CD4-positive, alpha-beta T cell treated with Interleukin-6 at 100 ng/mL for 8 hours (primary cell): Measurements from ENCODE around the gene SIM2.

Experiments used
- DNase-seq: peaks from one replicate; pipeline ENCODE4 v3.0.0-alpha.2; 2020; ENCODE audit warnings: mixed read lengths, low spot score

SIM2 gene

DNA sequence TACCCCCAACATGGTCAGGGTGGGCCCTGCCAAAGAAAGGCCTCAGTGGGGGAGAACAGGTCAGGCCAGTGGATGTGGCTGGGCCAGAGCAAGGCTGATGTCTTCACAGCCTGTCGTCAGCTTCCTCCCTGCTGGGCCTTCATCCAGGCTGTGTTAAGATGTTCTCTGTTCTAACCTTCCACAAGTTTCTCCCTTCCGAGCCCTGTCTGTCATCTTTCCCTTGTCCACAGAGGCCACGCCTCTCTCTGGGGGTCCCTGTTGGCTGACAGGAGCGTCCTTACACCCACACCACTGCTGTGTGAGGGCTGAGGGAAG, 36.2 kb downstream of the SIM2 start:
- DNase-seq = no peak

GRCh38 chr21:36735724-36736320, 36.9 kb downstream of the SIM2 start:
- no peak for DNase-seq

DNA sequence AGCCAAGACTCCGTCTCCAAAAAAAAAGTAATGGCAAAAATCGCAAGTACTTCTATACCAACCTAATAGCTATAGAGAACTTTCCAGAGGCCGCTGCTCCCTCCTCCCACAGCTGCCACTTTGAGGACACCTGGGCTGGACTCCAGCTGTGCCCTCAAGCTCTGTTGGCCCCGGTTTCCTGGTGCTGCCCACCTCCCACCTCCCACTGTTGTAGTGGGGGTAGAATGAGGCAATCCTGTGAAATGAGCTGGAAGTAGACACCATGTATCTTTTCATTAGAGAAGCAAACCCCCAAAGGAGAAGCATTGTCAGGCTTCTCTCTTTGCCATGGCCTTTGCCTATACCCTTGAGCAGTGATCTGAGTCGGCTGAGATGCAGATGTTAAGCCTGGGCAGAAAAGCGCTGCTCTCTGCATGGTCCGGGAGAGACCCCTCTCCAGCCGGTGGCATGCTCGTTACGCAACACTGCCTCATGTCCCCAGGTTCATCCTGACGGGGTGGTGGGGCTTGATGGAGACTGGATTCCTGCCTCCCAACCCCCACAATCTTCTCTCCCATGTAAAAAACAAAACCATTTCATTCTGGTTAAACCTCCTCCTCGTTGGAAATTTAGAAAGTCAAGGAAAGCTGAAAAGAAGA, 39.7 kb downstream of the SIM2 start:
- no peak for DNase-seq

- DNase-seq = no peak
Measured at GRCh38 chr21:36741506-36741905, 42.6 kb downstream of the SIM2 start.

- DNase-seq = no peak
Measured at GRCh38 chr21:36743008-36743407, 44.1 kb downstream of the SIM2 start.

DNA sequence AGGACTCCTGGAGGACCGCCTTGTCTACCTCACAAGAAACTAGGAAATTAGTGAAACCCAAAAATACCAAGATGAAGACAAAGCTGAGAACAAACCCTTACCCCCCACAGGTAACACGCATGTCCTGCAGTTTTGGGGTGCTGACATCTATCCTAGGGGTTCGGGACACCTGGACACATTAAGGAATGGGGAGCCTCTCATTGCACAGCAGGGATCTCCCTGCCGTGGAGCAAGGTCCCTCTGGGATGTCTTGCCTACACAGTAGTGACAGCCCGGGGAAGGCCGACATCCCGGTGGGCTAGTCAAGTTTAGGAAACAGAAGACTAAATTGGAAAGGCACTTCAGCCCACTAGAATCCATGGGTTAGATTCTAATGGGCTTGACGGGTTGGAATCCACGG, 44.5 kb downstream of the SIM2 start:
- DNase-seq = no peak

GRCh38 chr21:36744190-36744559, 45.3 kb downstream of the SIM2 start:
- DNase-seq = no peak

DNA sequence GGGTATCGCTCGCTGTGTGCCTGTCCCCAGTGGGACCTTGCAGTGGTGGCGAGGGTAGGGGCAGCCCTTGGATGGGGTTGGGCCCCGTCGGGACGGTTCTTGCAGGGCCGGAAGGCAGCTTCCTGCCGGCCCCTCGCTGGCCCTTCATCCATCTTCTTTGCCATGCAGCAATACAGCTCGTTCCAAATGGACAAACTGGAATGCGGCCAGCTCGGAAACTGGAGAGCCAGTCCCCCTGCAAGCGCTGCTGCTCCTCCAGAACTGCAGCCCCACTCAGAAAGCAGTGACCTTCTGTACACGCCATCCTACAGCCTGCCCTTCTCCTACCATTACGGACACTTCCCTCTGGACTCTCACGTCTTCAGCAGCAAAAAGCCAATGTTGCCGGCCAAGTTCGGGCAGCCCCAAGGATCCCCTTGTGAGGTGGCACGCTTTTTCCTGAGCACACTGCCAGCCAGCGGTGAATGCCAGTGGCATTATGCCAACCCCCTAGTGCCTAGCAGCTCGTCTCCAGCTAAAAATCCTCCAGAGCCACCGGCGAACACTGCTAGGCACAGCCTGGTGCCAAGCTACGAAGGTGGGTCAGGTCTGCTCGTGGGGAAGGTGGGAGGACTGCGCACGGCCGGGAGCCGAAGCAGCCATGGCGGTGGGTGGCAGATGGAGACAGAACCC, 45.8 kb downstream of the SIM2 start:
- DNase-seq = no peak

DNA sequence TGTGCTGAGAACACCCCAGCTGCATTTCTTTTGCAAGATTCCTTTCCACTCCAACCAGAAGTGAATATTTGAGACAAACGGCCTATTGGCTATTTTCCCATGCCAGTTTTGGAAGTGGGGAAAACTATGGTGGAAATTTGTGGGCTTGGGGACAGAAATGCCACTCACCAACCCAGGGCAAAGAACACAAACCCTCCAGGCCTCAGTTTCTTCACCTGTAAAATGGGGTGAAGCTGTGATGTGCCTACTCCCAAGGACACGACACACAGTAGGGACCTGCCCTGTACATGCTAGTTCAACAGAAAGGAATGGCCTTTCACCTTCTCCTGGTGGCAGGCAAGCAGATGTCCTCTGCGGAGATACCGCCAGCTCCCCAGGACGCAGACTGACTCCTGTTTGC, 46.5 kb downstream of the SIM2 start:
- no peak for DNase-seq

DNA sequence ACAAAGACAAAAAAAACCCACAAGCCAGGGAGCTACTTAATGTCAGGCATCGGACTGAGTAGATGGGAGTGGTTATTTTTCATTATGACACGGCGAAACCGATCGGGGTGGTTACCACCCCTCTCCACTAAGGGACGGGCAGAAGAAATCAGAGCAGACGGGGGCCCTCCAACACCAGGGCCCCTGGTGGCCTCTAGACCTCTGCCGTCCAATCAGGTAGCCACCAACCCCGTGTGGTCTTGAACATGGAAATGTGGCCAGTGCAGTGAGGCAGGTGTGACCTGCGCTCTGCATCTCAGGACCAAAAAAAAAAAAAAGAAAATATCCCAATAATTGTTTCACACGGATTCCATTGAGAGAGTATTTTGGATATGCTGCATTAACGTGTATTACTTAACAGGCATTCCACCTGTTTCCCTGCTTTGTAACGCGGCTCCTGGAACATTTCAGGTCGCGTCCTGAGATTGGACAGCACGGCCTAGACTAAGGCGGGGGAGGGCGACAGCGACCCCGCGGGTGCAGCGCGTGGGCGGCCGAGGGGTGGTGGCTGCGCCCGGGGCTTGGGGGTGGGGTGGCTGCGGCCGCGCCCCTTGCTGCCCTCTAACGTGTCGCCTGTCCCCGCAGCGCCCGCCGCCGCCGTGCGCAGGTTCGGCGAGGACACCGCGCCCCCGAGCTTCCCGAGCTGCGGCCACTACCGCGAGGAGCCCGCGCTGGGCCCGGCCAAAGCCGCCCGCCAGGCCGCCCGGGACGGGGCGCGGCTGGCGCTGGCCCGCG, 48.3 kb downstream of the SIM2 start:
- DNase-seq = no peak

GRCh38 chr21:36747815-36748383, 49.0 kb downstream of the SIM2 start:
- no peak for DNase-seq

DNA sequence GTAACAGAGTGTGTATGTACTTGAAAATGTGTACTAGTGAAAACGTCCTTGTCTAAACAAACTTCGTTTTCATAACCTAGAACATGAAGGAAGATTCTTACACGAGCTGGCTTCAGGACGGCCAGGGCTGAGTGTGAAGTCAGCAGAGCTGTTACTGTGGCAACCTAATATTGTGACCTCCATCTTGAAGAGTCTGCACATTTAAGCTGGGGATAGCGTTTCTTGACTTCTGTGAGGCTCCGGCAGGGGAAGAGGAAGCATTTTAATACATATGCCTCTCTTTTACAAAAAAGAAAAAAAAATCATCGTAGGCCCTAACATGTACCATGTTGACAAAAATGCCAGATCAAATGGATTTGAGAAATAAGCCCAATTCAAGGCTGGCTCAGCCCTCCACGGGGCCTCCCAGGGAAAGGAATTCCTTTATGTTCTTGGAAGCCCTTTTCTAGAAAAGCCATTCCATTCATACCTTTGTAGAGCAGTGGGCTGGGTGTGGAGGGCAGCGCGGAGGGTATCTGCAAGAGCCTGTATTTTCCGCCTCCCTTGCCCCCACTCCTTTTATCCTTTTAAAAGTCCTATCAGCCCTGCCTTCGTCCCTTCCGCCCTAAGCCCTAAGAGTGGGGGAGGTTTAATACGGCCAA, 51.1 kb downstream of the SIM2 start:
- DNase-seq = no peak

- no peak for DNase-seq
Measured at GRCh38 chr21:36750576-36750959, 51.7 kb downstream of the SIM2 start.

GRCh38 chr21:36751383-36751782, 52.5 kb downstream of the SIM2 start:
- no peak for DNase-seq

DNA sequence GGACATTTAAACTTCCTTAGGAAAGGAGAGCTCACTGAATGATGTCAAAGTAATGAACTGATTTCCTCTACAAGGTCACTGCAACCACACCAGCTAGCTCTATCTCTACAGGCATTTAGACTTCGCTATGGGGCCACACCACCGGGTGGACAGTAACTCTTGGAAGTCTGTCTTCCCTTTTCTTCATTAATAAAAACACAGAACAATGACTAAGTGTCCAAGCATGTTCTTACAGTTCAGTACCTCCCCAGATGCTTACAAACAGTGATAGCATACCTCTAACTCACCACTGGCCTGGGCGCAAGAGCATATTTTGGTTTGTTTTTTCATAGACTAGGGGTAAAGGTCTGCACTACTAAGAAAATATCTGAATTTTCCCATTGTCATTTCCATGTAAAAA, 54.6 kb downstream of the SIM2 start:
- DNase-seq = no peak

DNA sequence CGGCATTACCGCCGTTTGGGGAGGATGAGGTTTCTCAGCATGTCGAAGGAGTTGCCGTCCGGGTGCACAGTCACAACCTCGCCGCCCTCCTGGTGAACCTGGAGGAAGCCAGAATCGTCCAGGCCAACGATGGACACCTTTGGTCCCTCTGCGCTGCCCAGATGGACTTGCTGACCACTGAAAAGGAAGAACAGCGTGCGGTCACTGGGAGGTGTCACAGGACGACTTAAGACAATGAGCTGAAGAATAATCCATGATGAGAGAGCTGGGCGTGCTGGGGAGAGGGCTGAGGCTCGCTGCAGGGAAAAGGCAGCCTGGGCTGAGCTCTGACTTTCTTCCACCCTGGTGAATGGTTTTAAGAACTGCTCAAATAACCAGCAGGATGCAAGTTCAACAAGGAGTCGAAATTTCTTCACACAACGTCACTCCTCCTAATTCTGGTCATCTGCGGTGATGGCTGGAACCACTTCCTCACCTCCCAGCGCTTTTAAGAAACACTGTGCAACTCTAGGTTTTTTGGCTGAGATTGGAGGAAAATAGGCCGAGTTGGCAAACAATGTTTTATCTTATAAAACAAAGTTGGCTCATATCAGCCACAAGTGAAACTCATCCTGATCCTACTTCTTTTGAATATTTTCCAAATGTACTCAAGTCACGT, 55.5 kb downstream of the SIM2 start:
- no peak for DNase-seq

- no peak for DNase-seq
Measured at GRCh38 chr21:36756527-36756926, 57.6 kb downstream of the SIM2 start.

DNA sequence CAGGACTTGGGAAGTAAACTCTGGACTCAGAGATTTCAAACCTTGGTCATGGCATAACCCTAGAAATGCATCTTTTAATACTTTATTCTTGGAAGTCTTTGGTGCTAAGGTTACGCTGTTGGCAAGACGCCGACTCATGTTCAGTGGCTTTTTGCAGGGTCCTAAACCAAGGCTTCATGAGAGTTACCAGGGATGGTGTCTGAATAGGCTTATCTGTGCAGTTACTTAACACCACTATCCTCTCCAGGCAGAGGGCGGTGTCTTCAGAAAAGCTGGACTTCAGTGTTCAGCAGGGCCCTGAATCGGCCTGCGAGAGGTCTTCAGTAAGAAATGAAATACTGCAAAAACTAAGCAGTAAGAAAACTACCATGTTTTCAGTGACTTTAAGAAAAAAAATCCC, 58.3 kb downstream of the SIM2 start:
- DNase-seq = no peak

GRCh38 chr21:36759348-36760083, 60.6 kb downstream of the SIM2 start:
- no peak for DNase-seq

GRCh38 chr21:36761685-36762084, 62.8 kb downstream of the SIM2 start:
- DNase-seq = no peak

GRCh38 chr21:36762642-36763041, 63.7 kb downstream of the SIM2 start:
- no peak for DNase-seq
